ENCODE results near the gene FOXE1. TPM values are rescaled to one million over a fixed set of nuclear protein-coding genes. Genes with fewer than 3 reads are reported as not detected.

The FOXE1 gene
- total RNA-seq, 1 experiment from 2014 or later, result not detected

GRCh38 chr9:97864396-97864795 lies 11.4 kb downstream of the FOXE1 start:
- peak; percentile 19 for DNase-seq (ENCODE audit: low read depth)

GRCh38 chr9:97866300-97866699 lies 13.3 kb downstream of the FOXE1 start:
- DNase-seq (ENCODE audit: low read depth), result no peak

- no peak for DNase-seq (ENCODE audit: low read depth)
Measured at GRCh38 chr9:97866848-97867247, 13.8 kb downstream of the FOXE1 start.

- DNase-seq (ENCODE audit: low read depth), result no peak
Measured at GRCh38 chr9:97868859-97869258, 15.8 kb downstream of the FOXE1 start.

DNA sequence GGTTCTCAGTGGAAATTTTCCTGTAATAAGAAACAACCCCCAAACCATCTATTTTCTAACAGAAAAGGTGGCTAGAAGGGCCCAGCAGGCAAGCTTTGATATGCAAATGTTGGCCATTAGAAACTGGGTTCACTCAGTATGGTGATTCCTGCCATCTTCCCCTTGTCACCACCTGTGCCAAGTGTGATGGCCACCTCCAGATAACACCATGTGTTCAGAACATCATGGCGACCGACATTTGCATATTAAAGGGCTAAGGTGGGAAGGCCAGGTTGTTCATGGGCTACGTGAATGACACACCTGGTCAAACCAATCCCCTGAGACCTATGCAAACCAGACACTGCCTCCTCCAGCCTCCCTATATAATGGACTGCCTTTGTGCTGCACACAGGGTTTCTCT lies 20.4 kb downstream of the FOXE1 start:
- DNase-seq (ENCODE audit: low read depth), result no peak

GRCh38 chr9:97873882-97874281 lies 20.9 kb downstream of the FOXE1 start:
- peak; percentile 42 for DNase-seq (ENCODE audit: low read depth)

DNA sequence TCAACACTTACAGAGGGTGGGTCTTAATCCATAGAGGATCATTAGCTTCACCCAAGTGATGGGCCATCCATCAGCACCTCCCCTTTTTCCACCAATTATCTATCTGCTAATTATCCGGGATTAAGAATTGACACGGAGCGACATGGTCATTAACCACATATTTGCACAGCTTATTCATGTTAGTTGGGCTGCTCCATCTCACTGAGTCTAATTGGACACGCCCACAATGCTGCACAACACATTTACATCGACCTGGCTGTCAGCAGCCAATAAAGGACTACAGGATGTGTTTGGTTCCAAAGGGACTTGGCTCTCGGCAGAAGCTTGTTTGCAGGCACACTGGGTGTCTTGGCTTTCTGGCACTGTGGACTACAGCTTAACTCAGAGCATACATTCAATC lies 21.6 kb downstream of the FOXE1 start:
- no peak for DNase-seq (ENCODE audit: low read depth)

- no peak for DNase-seq (ENCODE audit: low read depth)
Measured at GRCh38 chr9:97875111-97875510, 22.1 kb downstream of the FOXE1 start.

GRCh38 chr9:97876061-97876460 lies 23.0 kb downstream of the FOXE1 start:
- DNase-seq (ENCODE audit: low read depth), result no peak

DNA sequence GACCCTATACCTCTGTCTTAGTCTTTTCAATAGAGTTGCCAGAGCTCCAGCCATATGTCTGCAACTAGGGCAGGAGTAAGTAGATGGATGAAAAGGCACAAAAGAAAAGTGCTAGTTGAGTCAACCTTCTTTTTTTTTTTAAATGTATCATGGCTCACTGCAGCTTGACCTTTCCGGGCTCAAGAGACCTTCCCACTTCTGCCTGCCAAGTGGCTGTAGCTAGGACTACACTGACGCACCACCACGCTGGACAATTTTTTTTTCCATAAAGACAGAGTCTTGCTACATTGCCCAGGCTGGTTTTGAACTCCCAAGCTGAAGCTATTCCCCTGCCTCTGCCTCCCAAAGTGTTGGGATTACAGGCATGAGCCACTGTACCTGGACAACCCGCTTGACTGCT lies 27.3 kb downstream of the FOXE1 start:
- DNase-seq (ENCODE audit: low read depth), result no peak

- no peak for DNase-seq (ENCODE audit: low read depth)
Measured at GRCh38 chr9:97889941-97890887, 37.2 kb downstream of the FOXE1 start.

DNA sequence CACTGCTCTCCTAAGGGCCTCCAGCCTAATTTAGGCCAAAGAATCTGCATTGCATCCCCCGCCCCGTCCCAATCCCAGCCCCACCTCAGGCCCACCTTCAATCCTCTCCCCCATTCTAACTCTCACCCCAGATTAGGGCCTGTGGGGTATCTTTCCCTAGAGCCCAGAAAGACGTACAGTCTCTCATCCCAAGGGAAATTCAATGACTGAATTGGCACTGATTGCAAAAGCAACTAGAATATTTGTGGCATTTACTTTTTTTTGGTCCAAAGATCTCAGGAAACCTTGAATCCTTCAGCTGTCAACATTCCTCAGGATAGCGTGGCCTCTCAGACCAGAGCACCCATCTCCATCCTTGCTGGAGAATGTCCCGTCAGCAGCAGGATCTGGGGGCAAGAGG lies 38.7 kb downstream of the FOXE1 start:
- DNase-seq (ENCODE audit: low read depth), result no peak

DNA sequence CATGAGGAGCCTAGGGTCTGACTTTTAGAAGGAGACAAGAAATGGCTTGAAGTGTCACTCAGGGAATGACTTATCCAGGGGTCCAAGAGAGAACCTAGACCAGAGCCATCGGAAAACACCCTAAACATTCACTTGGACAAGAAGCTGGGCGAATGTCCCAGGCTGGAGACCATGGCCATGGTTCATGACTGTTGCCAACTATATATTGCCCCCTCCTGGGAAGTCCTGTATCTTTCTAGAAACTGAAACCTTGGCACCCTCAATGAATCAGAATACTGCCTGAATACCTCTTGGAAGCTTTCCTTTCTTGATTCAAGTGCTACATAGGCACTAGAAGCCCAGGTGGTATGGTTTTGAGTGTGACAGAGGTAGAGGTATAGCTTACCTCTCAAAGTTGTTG lies 39.4 kb downstream of the FOXE1 start:
- no peak for DNase-seq (ENCODE audit: low read depth)

DNA sequence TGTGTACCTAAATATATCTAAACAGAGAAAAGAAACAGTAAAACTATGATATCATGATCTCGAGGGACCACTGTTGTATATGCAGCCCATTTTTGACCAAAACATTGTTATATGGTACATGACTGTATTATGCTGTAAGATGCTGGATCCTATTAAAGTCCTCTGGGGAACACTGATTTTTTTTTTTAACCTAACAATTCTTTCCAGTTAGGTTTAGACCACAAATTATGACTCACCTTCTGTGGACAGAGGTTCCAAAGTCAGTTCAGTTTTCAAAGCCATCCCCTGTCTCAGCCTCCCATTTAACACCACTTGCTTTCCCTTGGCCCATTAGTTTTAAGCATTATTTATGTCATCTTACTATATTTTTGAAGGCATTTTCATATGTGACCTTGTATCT lies 42.2 kb downstream of the FOXE1 start:
- peak; percentile 52 for DNase-seq (ENCODE audit: low read depth)

- no peak for DNase-seq (ENCODE audit: low read depth)
Measured at GRCh38 chr9:97895695-97896332, 42.8 kb downstream of the FOXE1 start.

DNA sequence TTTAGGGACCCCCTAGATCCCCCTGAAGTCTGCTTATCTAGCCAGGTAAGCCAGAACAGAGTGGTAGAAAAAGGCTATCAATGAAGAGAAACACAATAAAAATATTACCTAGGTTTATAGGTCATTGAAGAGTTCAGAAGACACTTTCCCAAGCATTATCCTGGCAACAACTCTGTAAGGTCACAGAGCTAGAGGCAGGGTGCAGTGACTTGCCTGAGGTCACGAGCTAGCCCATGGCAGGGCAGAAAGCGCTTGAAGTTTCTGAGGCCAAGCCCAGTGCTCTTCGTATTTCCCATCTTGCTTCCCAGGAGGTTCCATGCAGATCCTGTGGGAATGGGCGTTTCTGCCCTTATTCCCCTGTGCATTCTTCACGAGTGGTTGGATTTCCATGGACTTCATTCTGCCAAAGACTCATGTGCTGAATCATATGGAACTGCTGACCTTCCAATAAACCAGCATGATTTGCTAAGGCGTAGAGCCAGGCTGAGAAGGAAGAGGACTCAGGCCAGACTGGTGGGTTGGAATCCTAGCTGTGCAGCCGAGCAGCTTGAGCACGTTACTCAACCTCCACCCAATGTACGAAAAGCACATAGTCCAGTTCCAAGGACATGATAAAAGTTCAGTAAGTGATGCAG lies 47.2 kb downstream of the FOXE1 start:
- DNase-seq (ENCODE audit: low read depth), result no peak

DNA sequence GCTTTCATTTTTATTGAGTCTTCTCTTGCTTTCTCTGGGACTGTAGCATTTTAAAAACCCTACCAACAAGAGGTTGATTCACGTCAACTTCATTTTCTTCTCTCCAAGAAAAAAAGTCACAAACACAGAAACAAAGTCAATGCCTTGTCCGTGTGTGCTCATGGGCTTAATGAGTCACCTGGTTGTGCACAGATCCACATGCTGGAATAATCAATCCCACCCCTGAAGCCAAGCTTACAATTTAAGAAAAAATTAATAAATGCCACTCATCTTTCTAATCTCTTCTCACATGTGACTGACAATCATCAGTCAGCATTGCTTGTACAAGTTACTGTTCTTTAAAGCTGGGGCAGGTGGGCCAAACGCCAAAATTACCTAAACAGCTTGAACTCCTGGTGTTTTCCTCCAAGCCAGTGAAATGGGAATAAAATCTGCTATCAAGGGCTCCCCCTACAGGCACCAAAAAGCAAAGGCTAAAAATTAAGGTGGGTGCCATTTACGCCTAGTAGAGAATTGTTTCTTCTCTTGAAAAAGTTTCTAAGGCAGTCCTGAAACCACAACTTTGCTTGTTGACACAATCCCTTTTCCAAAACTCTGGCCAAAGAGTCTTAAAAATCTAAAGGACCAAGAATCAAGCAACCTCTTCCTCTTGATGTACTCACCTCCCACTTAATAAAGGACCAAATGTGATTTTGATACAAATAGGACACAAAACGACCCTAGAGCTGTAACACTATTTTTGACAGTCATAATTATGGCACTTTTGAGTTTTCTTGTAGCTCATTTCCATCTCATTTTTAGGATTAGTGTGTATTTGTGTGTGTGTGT lies 47.9 kb downstream of the FOXE1 start:
- peak; percentile 46 for DNase-seq (ENCODE audit: low read depth)

- DNase-seq (ENCODE audit: low read depth), result no peak
Measured at GRCh38 chr9:97903177-97903576, 50.2 kb downstream of the FOXE1 start.

GRCh38 chr9:97904725-97905124 lies 51.7 kb downstream of the FOXE1 start:
- DNase-seq (ENCODE audit: low read depth), result no peak

DNA sequence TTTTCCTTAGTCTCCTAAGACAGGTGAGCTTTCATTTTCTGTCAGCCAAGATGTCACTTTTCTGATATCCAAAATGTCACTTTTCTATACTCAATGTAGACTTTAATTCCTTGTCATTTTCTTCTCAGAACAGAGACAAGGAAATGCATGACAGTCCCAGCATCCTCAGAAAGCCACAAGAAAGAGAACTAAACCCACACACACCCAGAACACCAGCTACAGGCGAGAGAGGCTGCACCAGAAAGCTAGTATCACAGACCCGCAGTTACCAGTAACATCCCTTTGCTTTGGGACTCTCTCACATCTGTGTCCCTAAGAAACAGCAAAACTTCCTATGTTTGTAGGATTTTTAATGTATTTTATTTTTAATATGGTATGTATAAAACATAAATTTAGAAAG lies 52.2 kb downstream of the FOXE1 start:
- no peak for DNase-seq (ENCODE audit: low read depth)

All from LHCN-M2 (cell line).